22Rv1 (cell line): ENCODE measurements around the gene LEMD2.
A peak's percentile ranks its signal among the peaks of the same experiment; 100 is the strongest.

ENCODE experiments used
- H3K27ac ChIP-seq: fragments of 450-650 bp; 2 replicates; pipeline ENCODE4 v1.5.1; 2017
- ZFX ChIP-seq: fragments of 450-650 bp; IDR thresholded peaks from 2 replicates; pipeline ENCODE4 v1.6.1; 2017; ENCODE audit warnings: antibody characterized with exemption, borderline replicate concordance
- TF ChIP-seq, protein P1 (sequence below): fragments of 450-650 bp; IDR thresholded peaks from 2 replicates; pipeline ENCODE4 v1.5.1; 2017; ENCODE audit warnings: mild to moderate bottlenecking

The LEMD2 gene

GRCh38 chr6:33738153-33738552 is 50.8 kb downstream of the LEMD2 start:
- H3K27ac ChIP-seq = no peak overlapping the region
- TF ChIP-seq ZFX = no peak
- TF ChIP-seq, protein P1, sequence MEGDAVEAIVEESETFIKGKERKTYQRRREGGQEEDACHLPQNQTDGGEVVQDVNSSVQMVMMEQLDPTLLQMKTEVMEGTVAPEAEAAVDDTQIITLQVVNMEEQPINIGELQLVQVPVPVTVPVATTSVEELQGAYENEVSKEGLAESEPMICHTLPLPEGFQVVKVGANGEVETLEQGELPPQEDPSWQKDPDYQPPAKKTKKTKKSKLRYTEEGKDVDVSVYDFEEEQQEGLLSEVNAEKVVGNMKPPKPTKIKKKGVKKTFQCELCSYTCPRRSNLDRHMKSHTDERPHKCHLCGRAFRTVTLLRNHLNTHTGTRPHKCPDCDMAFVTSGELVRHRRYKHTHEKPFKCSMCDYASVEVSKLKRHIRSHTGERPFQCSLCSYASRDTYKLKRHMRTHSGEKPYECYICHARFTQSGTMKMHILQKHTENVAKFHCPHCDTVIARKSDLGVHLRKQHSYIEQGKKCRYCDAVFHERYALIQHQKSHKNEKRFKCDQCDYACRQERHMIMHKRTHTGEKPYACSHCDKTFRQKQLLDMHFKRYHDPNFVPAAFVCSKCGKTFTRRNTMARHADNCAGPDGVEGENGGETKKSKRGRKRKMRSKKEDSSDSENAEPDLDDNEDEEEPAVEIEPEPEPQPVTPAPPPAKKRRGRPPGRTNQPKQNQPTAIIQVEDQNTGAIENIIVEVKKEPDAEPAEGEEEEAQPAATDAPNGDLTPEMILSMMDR = no peak

DNA sequence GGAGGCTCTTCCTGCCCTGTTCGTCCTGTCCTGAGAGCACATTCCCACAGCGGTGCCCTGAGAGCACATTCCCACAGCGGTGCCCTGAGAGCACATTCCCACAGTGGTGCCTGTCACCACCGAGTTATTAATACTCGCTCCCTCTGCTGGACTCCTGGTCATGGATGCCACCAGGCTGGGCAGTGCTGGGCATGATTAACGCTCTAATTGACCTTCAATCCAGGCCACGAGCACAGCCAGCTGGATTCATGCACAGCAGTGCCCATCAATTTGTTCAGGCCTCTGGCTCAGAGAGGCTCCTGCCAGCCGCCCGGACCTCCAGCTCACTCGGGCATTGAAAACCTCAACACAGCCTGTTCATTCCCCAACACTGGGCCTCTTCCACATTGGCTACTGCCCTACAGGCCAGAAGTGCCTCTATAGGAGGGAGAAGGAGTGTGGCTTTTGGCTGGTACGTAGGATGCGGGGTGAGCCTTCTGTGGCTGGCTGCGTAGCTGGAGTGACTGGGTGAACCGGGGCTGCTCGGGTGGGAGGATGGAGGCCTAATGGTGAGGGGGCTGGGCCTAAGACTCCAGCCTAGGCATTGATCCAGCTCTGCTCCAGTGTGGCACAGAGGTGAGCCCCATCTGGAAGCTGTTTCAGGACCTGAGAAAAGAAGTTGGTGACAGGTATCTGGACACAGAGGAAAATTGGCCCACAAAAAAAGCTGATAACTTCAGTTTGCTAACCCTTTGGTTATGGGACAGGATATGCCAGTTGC is 51.5 kb downstream of the LEMD2 start:
- no peak overlapping the region for H3K27ac ChIP-seq
- TF ChIP-seq ZFX = no peak
- TF ChIP-seq, protein P1 = no peak

DNA sequence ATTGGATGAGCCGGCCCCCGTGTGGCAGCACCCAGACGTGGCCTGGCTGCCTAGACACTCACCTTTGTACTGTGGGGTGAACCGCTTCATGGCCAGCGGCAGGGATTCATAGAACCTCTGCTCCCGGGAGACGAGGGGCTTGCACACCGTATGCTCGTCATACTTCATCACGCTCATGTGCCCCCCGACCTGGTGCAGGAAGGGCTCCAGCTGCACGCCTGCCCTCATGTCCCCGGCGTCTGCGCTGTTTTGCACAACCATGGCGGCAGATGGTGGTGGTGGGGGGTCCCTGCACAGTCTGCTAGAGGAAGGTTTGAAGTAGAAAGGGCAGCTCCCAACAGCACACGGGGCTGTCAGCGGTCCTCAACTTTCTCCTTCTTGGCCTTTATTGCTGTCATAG is 53.7 kb downstream of the LEMD2 start:
- TF ChIP-seq, protein P1 = no peak
- no peak for TF ChIP-seq ZFX
- H3K27ac ChIP-seq = no peak overlapping the region

- TF ChIP-seq ZFX = no peak
- TF ChIP-seq, protein P1 = no peak
These were observed 55.3 kb downstream of the LEMD2 start for GRCh38 chr6:33733709-33734007.

DNA sequence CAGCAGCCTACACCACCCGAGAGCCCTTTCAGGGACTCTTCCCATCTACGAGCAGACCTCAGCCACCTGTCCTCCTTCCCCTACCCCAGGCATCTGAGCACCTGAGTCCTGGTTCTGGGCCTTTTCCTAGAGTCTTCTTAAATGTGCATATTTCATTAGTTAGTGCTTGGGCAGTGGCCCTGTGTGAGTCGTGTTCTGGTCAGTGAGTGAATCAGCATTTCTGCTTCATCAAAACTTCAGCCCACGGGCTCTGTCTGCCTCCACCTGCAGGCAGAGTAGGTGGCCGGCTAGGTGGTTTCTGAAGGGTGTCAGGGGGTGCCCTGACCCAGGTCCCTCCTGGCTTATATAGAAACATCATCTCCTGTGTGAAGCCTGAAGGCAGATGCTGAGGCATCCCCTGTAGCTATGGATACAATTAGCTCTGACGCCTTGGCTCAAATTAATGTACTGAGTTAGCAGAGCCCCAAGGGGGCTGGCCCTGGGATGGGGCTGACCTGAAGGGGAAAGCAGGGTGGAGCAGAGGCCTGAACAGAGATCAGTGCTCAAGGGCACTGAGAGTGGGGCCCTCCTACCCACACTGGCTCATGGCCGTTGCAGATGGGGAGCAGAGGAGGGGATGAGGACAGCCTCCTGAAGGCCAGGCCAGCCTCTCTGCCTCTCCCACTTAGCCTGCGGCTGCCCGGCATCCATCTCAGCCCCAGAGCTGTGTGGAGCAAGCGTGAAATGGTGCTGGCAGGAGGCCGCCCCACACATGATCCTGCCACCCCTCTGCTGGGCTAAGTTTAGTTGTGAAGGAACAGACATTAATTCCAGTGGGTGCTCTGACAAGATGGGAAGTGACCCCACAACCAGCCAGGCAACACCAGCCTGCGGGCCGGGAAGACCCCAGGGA is 55.9 kb downstream of the LEMD2 start:
- TF ChIP-seq, protein P1 = no peak
- no peak for TF ChIP-seq ZFX
- H3K27ac ChIP-seq = peak overlapping the region; percentile 98

More at GRCh38 chr6:33733709-33734007, 55.3 kb downstream of the LEMD2 start:
- H3K27ac ChIP-seq = peak overlapping the region; percentile 98; the same call in 1 of the 2 replicates

- no peak for TF ChIP-seq ZFX
- TF ChIP-seq, protein P1 = no peak
- H3K27ac ChIP-seq = peak overlapping the region; percentile 98
These were observed 56.5 kb downstream of the LEMD2 start for GRCh38 chr6:33732385-33732784.
